ENCODE results near the gene PLA2G7.
A peak's percentile ranks its signal among the peaks of the same experiment; 100 is the strongest.

The PLA2G7 gene

GRCh38 chr6:46688117-46688965 lies 46.8 kb downstream of the PLA2G7 start:
- DNase-seq, result no peak

- DNase-seq, result no peak
Observed at GRCh38 chr6:46687619-46688097, 47.5 kb downstream of the PLA2G7 start, which contains the start of gene TDRD6. Gene TDRD6 (plus strand): TSS chr6:46687885. CDS start chr6:46688129, 244 bp downstream.

GRCh38 chr6:46684771-46685170 lies 50.4 kb downstream of the PLA2G7 start:
- DNase-seq, result no peak

DNA sequence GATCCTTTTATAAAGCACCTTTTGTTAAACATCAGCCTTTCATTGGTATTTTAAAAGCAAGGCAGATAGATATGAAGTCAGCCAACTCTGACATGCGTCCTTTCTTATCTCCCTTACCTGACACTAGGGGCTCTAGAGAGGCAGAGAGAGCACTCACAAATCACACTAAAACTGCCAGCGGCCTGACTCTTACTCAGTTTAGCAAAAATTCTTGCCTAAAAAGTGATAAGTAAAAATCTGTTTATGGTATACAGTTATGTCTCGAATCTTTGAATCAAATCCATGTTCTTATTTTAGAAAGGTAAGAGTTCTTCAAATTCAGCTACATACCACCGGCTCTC lies 57.9 kb downstream of the PLA2G7 start:
- no peak for DNase-seq

- DNase-seq, result no peak
Observed at GRCh38 chr6:46676604-46677313, 58.4 kb downstream of the PLA2G7 start.

GRCh38 chr6:46674410-46674809 lies 60.8 kb downstream of the PLA2G7 start:
- DNase-seq, result no peak

- no peak for DNase-seq
Observed at GRCh38 chr6:46667377-46667776, 67.8 kb downstream of the PLA2G7 start.

DNA sequence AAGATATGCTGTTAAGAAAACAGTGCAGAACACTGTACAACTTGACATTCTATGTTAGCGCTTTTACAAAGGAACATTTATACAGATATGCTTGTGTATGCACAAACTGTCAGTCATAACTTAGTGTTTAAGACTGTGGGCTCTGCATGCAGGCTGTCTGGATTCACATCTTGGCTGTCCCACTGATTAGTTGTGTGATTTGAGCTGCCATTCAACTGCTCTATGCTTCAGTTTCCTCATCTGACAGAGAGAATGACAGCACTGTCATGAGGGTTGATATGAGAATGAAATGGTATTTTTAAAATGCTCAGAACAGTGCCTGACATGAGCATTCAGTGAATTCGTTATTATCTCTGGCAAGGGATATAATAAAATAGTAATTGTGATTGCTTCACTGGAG lies 73.7 kb downstream of the PLA2G7 start:
- no peak for DNase-seq

GRCh38 chr6:46657642-46658041 lies 77.5 kb downstream of the PLA2G7 start:
- no peak for DNase-seq

- DNase-seq, result peak; percentile 30
Observed at GRCh38 chr6:46655803-46656202, 79.4 kb downstream of the PLA2G7 start.

Data from 8988T (cell line).